HEK293 (cell line): ENCODE measurements around the gene CDH6.

ENCODE experiments used
- CTCF ChIP-seq: fragments of 450-650 bp; formaldehyde crosslinking; IDR thresholded peaks from 2 replicates; pipeline ENCODE4 v1.5.1; 2016; ENCODE audit warnings: missing biosample characterization, missing genetic modification characterization
- MYNN ChIP-seq: fragments of 450-650 bp; formaldehyde crosslinking; IDR thresholded peaks from 2 replicates; pipeline ENCODE4 v1.5.1; 2016; ENCODE audit warnings: missing biosample characterization, missing genetic modification characterization, borderline replicate concordance
- ZSCAN23 ChIP-seq: fragments of 450-650 bp; formaldehyde crosslinking; IDR thresholded peaks from 2 replicates; pipeline ENCODE4 v1.5.1; 2016; ENCODE audit warnings: missing biosample characterization, missing genetic modification characterization

DNA sequence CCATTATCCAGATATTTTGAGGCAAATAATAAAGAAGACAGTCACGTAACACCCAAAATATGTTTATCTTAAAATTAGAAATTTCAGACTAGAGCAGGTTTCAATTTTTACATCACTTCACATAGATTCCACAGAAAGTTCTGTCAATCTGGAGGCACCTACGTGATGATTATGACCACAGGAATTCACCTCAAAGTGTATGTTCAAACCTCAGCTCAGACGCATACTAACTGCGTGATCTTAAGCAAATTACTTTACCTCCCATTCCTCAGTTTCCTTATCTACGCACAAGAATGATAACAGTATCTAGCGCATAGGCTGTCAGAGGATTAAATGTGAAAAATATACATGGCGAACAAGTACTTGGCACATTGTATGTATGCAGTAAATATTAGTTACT lies 5.9 kb upstream of the CDH6 start:
- TF ChIP-seq CTCF (no peak), ZSCAN23 (tag by site-specific recombination) (no peak), MYNN (tag by site-specific recombination) (no peak)
